ENCODE data around the gene C10orf88. TPM values are rescaled to one million over a fixed set of nuclear protein-coding genes. Genes with fewer than 3 reads are reported as not detected.

C10orf88 gene
- total and polyA plus RNA-seq, 2 of the 8 experiments (the other 6 are each of a cell fraction or from before 2014, with no cell fraction given) = 3.2 to 11.0 TPM

GRCh38 chr10:122955892-122956291 is 1.9 kb upstream of the C10orf88 start:
- Histone ChIP-seq H2AFZ (ENCODE audit: low read length) (no peak overlapping the region), H3K14ac (ENCODE audit: insufficient read length) (no peak overlapping the region), H2BK12ac (ENCODE audit: low read depth, low read length) (no peak overlapping the region), H3K23me2 (ENCODE audit: low read depth, low read length) (peaks cover 4% of the 10 kb centered on the region; the same call in 1 of the 2 replicates), H3K27me3 (replicated peaks in 1 of 4; ENCODE audit: control insufficient read depth in 3 of 4, extremely low read depth in 1 of 4, insufficient read depth in 3 of 4, low read length in 3 of 4) (peaks cover 7 to 15% (median 13%) of the 10 kb centered on the region in 4 experiments), H3K9ac (replicated peaks in 1 of 4; ENCODE audit: extremely low read depth in 1 of 4, low read depth in 3 of 4, low read length in 3 of 4) (no peak overlapping the region), H4K91ac (replicated peaks; ENCODE audit: insufficient read length, low read length) (no peak overlapping the region), H3K36me3 (ENCODE audit: control insufficient read depth in 2 of 4, insufficient read depth in 4 of 4, low read length in 3 of 4) (peaks cover 0 to 4% (median 3%) of the 10 kb centered on the region in 4 experiments; a peak in 4 of 8 replicates), H2AK5ac (ENCODE audit: low read depth, low read length) (no peak overlapping the region), H2BK5ac (ENCODE audit: low read depth, low read length) (no peak overlapping the region), H2BK20ac (ENCODE audit: low read length) (no peak overlapping the region), H3K79me2 (ENCODE audit: control insufficient read depth in 1 of 2, insufficient read depth in 2 of 2, low read length in 2 of 2) (peaks cover 0 to 9% of the 10 kb centered on the region in 2 experiments; a peak in 1 of 4 replicates), H4K8ac (ENCODE audit: extremely low read depth, insufficient read depth, low read length) (no peak overlapping the region), H3K4ac (replicated peaks; ENCODE audit: insufficient read length, low read depth, low read length) (no peak overlapping the region), H2BK120ac (replicated peaks; ENCODE audit: low read depth, low read length) (no peak overlapping the region), H3K4me3 (ENCODE audit: extremely low read depth in 1 of 4, insufficient read depth in 2 of 4, low read depth in 3 of 4, low read length in 4 of 4) (no peak overlapping the region), H4K5ac (ENCODE audit: insufficient read length, low read depth, low read length) (no peak overlapping the region), H3K4me2 (ENCODE audit: insufficient read depth in 1 of 2, low read depth in 2 of 2, low read length in 2 of 2) (no peak overlapping the region), H3K23ac (ENCODE audit: insufficient read length) (no peak overlapping the region), H4K20me1 (replicated peaks in 1 of 2; ENCODE audit: control insufficient read depth in 1 of 2, insufficient read depth in 2 of 2, low read length in 2 of 2) (no peaks in the 10 kb centered on the region), H3K18ac (ENCODE audit: extremely low read depth, low read length) (no peak overlapping the region), H3K56ac (replicated peaks; ENCODE audit: insufficient read length, low read depth, low read length) (no peak overlapping the region), H3K9me3 (ENCODE audit: insufficient read depth in 2 of 2, low read depth in 1 of 2, low read length in 1 of 2) (peaks cover 7 to 8% of the 10 kb centered on the region in 2 experiments; a peak in 3 of 4 replicates), H3K27ac (ENCODE audit: low read depth, low read length) (no peak overlapping the region), H2BK15ac (ENCODE audit: low read length) (no peak overlapping the region), H3K4me1 (replicated peaks in 1 of 4; ENCODE audit: control insufficient read depth in 3 of 4, insufficient read depth in 4 of 4, low read length in 3 of 4) (peaks cover 0 to 3% (median 0%) of the 10 kb centered on the region in 4 experiments; a peak in 1 of 7 replicates), H3K79me1 (ENCODE audit: low read depth, low read length) (no peaks in the 10 kb centered on the region)
- WGBS, 2 experiments (ENCODE audit: extremely low coverage in 1 of 2, insufficient coverage in 1 of 2, insufficient read length in 1 of 2, insufficient replicate concordance in 2 of 2, low coverage in 1 of 2, low lambda C conversion rate in 2 of 2, missing lambda C conversion rate in 1 of 2) = 90% methylated on average over 1 of the region's 1 CpG; no CpG with 5 or more reads in 1 of the 2 experiments
- CTCF ChIA-PET (ENCODE audit: partially characterized antibody) = interaction anchor here (0.8 to 1.3 kb wide), 3 partner anchors 9 to 335 kb away, joined by 3 read pairs; no protein-coding TSS in a partner anchor
- DNase-seq (ENCODE audit: low read depth in 1 of 2, low spot score in 2 of 2) (no peak), FAIRE-seq (no peak)
- POLR2A ChIA-PET (ENCODE audit: partially characterized antibody) = no interaction called here
- TF ChIP-seq SIX5 (IDR thresholded peaks at IDR 0.05; ENCODE audit: low read depth, low read length) (no peak), EP300 (IDR thresholded peaks at IDR 0.05; ENCODE audit: borderline replicate concordance in 1 of 2, low read depth in 2 of 2, low read length in 2 of 2) (no peak), FOSL1 (IDR thresholded peaks at IDR 0.05; ENCODE audit: insufficient read depth, low read depth, low read length) (no peak), POU5F1 (IDR thresholded peaks at IDR 0.05; ENCODE audit: low read depth, low read length) (no peak), BRCA1 (IDR thresholded peaks at IDR 0.05; ENCODE audit: low read depth, low read length) (no peak), ASH2L (IDR thresholded peaks at IDR 0.05; ENCODE audit: low read length) (no peak), GTF2F1 (IDR thresholded peaks at IDR 0.05; ENCODE audit: borderline replicate concordance, low read depth, low read length) (no peak), CHD2 (IDR thresholded peaks at IDR 0.05; ENCODE audit: low read length) (no peak), TAF1 (IDR thresholded peaks at IDR 0.05; ENCODE audit: low read depth, low read length) (no peak)
